ENCODE measurements around the gene TMEM253. TPM values are rescaled to one million over a fixed set of nuclear protein-coding genes. Genes with fewer than 3 reads are reported as not detected.

Gene TMEM253
- total and polyA plus RNA-seq, 2 experiments from 2014 or later: 4.9 to 5.4 TPM

GRCh38 chr14:21057803-21058675, 42.8 kb upstream of the TMEM253 start, which contains the start of gene RNASE8:
RNASE8 (plus strand) TSS chr14:21057822; CDS start chr14:21057893, 71 bp downstream.
- no peaks in the 10 kb centered on the region for H3K36me3 ChIP-seq (replicated peaks; ENCODE audit: insufficient read depth, low read depth)
- no peak within 1 kb of the TSS for H3K27ac ChIP-seq
- H3K9me3 ChIP-seq (ENCODE audit: low read depth): no peaks in the 10 kb centered on the region

DNA sequence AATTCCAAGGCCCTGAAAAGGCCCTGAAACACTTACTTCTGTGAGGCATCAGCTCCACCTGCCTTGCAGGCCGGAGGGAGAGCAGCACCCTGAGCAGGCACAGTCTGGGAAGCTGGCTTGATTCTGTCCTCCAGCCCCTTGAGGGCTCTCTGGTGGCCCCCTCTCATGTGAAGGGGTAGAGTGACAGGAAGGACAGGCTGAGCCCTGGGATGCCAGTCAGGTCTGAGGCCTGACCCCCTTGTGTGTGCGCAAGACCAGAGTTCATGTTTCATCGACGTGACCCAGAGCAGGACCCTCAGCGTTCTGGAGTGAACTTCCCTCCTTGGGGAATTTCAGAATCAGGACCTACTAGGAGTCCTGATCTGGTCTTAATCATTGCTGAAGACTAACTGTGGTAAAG, 42.0 kb upstream of the TMEM253 start:
- no peak overlapping the region for H2AFZ ChIP-seq
- no peaks in the 10 kb centered on the region for H3K79me2 ChIP-seq
- H3K27me3 ChIP-seq: no peaks in the 10 kb centered on the region
- H3K4me3 ChIP-seq: no peak overlapping the region
- no peaks in the 10 kb centered on the region for H4K20me1 ChIP-seq (ENCODE audit: insufficient read depth, poor library complexity, severe bottlenecking)
- peaks cover 23% of the 10 kb centered on the region for H3K4me1 ChIP-seq (ENCODE audit: insufficient read depth)
- H3K36me3 ChIP-seq (replicated peaks; ENCODE audit: insufficient read depth, low read depth): no peaks in the 10 kb centered on the region
- H3K4me2 ChIP-seq: no peak overlapping the region
- TF ChIP-seq EZH2 (IDR thresholded peaks at IDR 0.05; ENCODE audit: borderline replicate concordance) (no peak), EZH2phosphoT487 (IDR thresholded peaks at IDR 0.05; ENCODE audit: low read depth, severe bottlenecking, unreplicated experiment) (no peak)
- TF ChIP-seq, protein P1, sequence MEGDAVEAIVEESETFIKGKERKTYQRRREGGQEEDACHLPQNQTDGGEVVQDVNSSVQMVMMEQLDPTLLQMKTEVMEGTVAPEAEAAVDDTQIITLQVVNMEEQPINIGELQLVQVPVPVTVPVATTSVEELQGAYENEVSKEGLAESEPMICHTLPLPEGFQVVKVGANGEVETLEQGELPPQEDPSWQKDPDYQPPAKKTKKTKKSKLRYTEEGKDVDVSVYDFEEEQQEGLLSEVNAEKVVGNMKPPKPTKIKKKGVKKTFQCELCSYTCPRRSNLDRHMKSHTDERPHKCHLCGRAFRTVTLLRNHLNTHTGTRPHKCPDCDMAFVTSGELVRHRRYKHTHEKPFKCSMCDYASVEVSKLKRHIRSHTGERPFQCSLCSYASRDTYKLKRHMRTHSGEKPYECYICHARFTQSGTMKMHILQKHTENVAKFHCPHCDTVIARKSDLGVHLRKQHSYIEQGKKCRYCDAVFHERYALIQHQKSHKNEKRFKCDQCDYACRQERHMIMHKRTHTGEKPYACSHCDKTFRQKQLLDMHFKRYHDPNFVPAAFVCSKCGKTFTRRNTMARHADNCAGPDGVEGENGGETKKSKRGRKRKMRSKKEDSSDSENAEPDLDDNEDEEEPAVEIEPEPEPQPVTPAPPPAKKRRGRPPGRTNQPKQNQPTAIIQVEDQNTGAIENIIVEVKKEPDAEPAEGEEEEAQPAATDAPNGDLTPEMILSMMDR (IDR thresholded peaks at IDR 0.05; ENCODE audit: poor library complexity): no peak
- 85% methylated on average over 5 of the region's 5 CpGs for whole genome bisulfite sequencing (ENCODE audit: low lambda C conversion rate, missing lambda C conversion rate)
- H3K9me3 ChIP-seq (ENCODE audit: low read depth): no peaks in the 10 kb centered on the region
- no peaks in the 10 kb centered on the region for H3K9me2 ChIP-seq (replicated peaks; ENCODE audit: insufficient read depth)
- no peak overlapping the region for H3K27ac ChIP-seq
- no peak for DNase-seq (ENCODE audit: low spot score)

More at GRCh38 chr14:21057803-21058675, 42.8 kb upstream of the TMEM253 start, which contains the start of gene RNASE8:
- H3K4me2 ChIP-seq: no peak within 1 kb of the TSS
- no peak within 1 kb of the TSS for H3K4me3 ChIP-seq
- TF ChIP-seq EZH2phosphoT487 (IDR thresholded peaks at IDR 0.05; ENCODE audit: low read depth, severe bottlenecking, unreplicated experiment): no peak
- TF ChIP-seq EZH2 (IDR thresholded peaks at IDR 0.05; ENCODE audit: borderline replicate concordance): no peak
- TF ChIP-seq, protein P1 (IDR thresholded peaks at IDR 0.05; ENCODE audit: poor library complexity): no peak
- H2AFZ ChIP-seq: no peak within 1 kb of the TSS
- DNase-seq (ENCODE audit: low spot score): no peak
- H3K79me2 ChIP-seq: no peaks in the 10 kb centered on the region
- H3K9me2 ChIP-seq (replicated peaks; ENCODE audit: insufficient read depth): no peaks in the 10 kb centered on the region
- H4K20me1 ChIP-seq (ENCODE audit: insufficient read depth, poor library complexity, severe bottlenecking): no peaks in the 10 kb centered on the region
- WGBS (ENCODE audit: low lambda C conversion rate, missing lambda C conversion rate): 84% methylated on average over 8 of the region's 8 CpGs
- H3K4me1 ChIP-seq (ENCODE audit: insufficient read depth): peaks cover 16% of the 10 kb centered on the region
- no peaks in the 10 kb centered on the region for H3K27me3 ChIP-seq

DNA sequence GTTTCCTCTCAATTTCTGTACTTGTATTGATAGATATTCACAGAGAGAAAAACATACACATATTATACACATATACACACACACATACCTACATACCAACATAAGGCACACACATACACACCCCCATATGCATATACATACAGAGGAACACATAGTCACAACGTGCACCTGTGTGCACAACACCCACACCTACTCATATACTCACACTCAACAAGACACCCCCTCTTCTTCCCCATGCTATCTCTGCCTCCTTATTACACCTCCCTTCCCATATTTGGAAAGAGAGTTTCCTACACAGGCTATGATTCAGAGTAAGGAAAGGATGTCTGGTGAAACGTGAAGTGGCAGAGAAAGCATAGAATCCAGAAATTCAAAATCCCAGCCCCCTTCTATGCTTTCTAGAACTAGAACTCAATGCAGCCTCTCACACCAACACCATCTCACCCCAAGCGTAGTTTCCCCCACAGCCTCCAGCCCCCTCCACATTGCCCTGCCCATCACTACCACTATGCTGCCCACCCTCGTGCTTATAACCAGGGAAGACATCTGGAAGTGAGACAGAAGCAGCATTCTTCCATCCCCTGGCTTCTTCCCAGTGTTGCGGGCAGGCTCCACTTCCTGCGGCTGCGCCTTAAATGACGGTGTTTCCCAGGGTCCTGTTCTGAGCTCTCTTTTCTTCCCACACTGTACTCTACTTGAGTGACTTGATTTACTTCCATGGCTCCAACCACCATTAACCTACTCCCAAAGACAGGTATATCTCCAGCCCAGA, 40.8 kb upstream of the TMEM253 start:
- Histone ChIP-seq H3K9me3 (ENCODE audit: low read depth) (no peaks in the 10 kb centered on the region), H3K9me2 (replicated peaks; ENCODE audit: insufficient read depth) (no peaks in the 10 kb centered on the region), H3K36me3 (replicated peaks; ENCODE audit: insufficient read depth, low read depth) (no peaks in the 10 kb centered on the region), H3K4me1 (ENCODE audit: insufficient read depth) (peaks cover 23% of the 10 kb centered on the region), H2AFZ (no peak overlapping the region), H3K79me2 (no peaks in the 10 kb centered on the region), H4K20me1 (ENCODE audit: insufficient read depth, poor library complexity, severe bottlenecking) (no peaks in the 10 kb centered on the region), H3K4me2 (peak overlapping the region; percentile 51), H3K4me3 (no peak overlapping the region), H3K27ac (peak overlapping the region; percentile 71), H3K27me3 (no peaks in the 10 kb centered on the region)
- WGBS (ENCODE audit: low lambda C conversion rate, missing lambda C conversion rate): 87% methylated on average over 8 of the region's 8 CpGs
- DNase-seq (ENCODE audit: low spot score): no peak
- no peak for TF ChIP-seq EZH2 (IDR thresholded peaks at IDR 0.05; ENCODE audit: borderline replicate concordance)
- TF ChIP-seq EZH2phosphoT487 (IDR thresholded peaks at IDR 0.05; ENCODE audit: low read depth, severe bottlenecking, unreplicated experiment): no peak
- TF ChIP-seq, protein P1 (IDR thresholded peaks at IDR 0.05; ENCODE audit: poor library complexity): no peak

Data from hepatocyte (in vitro differentiated cells).